HCT116 (cell line): ENCODE results near the gene USP24. TPM values are rescaled to one million over a fixed set of nuclear protein-coding genes. Genes with fewer than 3 reads are reported as not detected.
A peak's percentile ranks its signal among the peaks of the same experiment; 100 is the strongest.

Experiments
- ATAC-seq: fragments of 200-7000 bp; cut with Tn5 transposase; 2 replicates; pipeline ENCODE4 v1.9.1; 2020; ENCODE audit warnings: mild to moderate bottlenecking, moderate library complexity
- BruUV-seq: library from RNA; stranded (reverse); fragments of 400-500 nt; replicated peaks from 2 replicates; lab custom pipeline; 2021; lab: Mats Ljungman, UMichigan
- CTCF ChIA-PET: fragments of 300-600 bp; sonication (Branson Sonifier 250); formaldehyde crosslinking; loops from one replicate; lab custom pipeline; 2021; ENCODE audit warnings: antibody characterized with exemption; lab: Charles Lee
- POLR2A ChIA-PET: fragments of 300-600, 350-600 bp; sonication (Branson Sonifier 250); formaldehyde crosslinking; loops from one replicate; lab custom pipeline; 2021; ENCODE audit warnings: antibody characterized with exemption; lab: Charles Lee
- RAD21 ChIA-PET, 2 experiments: fragments of 300-600 bp; sonication (Branson Sonifier 250); formaldehyde crosslinking; loops; one replicate each; lab custom pipeline; 2023; ENCODE audit warnings: low total read pairs in 2 of 2; ENCODE audit not compliant: uncharacterized antibody in 2 of 2, unreplicated experiment in 2 of 2, low non-redundant PET in 1 of 2; lab: Charles Lee
- DNase-seq: peaks from one replicate; pipeline ENCODE4 v3.0.0-alpha.2; 2010; ENCODE audit warnings: low read depth, low spot score
- H2AFZ ChIP-seq: fragments of 200-600 bp; shearing (Covaris generic), sonication (generic); 2 replicates; pipeline ENCODE4 v1.6.1; 2017; ENCODE audit warnings: low read depth, mixed run types, mixed read lengths, antibody characterized with exemption, low read length; ENCODE audit not compliant: poor library complexity, severe bottlenecking
- H3K27ac ChIP-seq: 2 replicates; pipeline ENCODE4 v1.5.1; 2012; ENCODE audit warnings: low read depth, low read length
- H3K27me3 ChIP-seq: fragments of 200-600 bp; sonication (generic); 2 replicates; pipeline ENCODE4 v1.6.1; 2016; ENCODE audit warnings: mixed run types, low read length, mixed read lengths; ENCODE audit not compliant: insufficient read depth
- H3K36me3 ChIP-seq, 2 experiments: fragments of 200-500 bp in 1 of 2; fragments of 200-600 bp in 1 of 2; sonication (Bioruptor generic) in 1 of 2; sonication (generic) in 1 of 2; 2 replicates each; pipeline versions ENCODE4 v1.5.1 to v1.6.1; 2014 to 2016; ENCODE audit warnings: low read length in 2 of 2, inconsistent platforms in 1 of 2, mixed read lengths in 1 of 2, mixed run types in 1 of 2; ENCODE audit not compliant: insufficient read depth in 2 of 2, control insufficient read depth in 1 of 2
- H3K4me1 ChIP-seq, 2 experiments: fragments of 200-600 bp in 1 of 2; sonication (generic) in 1 of 2; 2 replicates each; pipeline versions ENCODE4 v1.5.1 to v1.6.1; 2012 to 2017; ENCODE audit warnings: low read length in 2 of 2, inconsistent platforms in 1 of 2, mild to moderate bottlenecking in 1 of 2, mixed read lengths in 1 of 2, mixed run types in 1 of 2, moderate library complexity in 1 of 2; ENCODE audit not compliant: insufficient read depth in 2 of 2, control insufficient read depth in 1 of 2
- H3K4me2 ChIP-seq: fragments of 200-600 bp; sonication (generic); 2 replicates; pipeline ENCODE4 v1.6.1; 2017; ENCODE audit warnings: mixed run types, low read length, mixed read lengths
- H3K4me3 ChIP-seq, 2 experiments: fragments of 200-600 bp in 1 of 2; sonication (generic) in 1 of 2; replicated peaks in 1 of 2; 2 replicates each; pipeline ENCODE4 v1.5.1; 2011 to 2016; ENCODE audit warnings: low read length in 2 of 2, control low read depth in 1 of 2, low read depth in 1 of 2, mild to moderate bottlenecking in 1 of 2, mixed read lengths in 1 of 2, mixed run types in 1 of 2
- H3K79me2 ChIP-seq: fragments of 200-600 bp; sonication (generic); 2 replicates; pipeline ENCODE4 v1.6.1; 2017; ENCODE audit warnings: mild to moderate bottlenecking, mixed run types, low read length, moderate library complexity, mixed read lengths; ENCODE audit not compliant: insufficient read depth
- H3K9ac ChIP-seq: fragments of 200-600 bp; sonication (generic); 2 replicates; pipeline ENCODE4 v1.6.1; 2016; ENCODE audit warnings: low read length, mixed read lengths
- H3K9me2 ChIP-seq: fragments of 200-600 bp; sonication (generic), shearing (Covaris generic); 2 replicates; pipeline ENCODE4 v1.6.1; 2017; ENCODE audit warnings: mixed run types, mild to moderate bottlenecking, moderate library complexity; ENCODE audit not compliant: insufficient read depth
- H3K9me3 ChIP-seq, 2 experiments: fragments of 200-500 bp in 1 of 2; fragments of 200-600 bp in 1 of 2; sonication (Bioruptor generic) in 1 of 2; sonication (generic) in 1 of 2; 2 replicates each; pipeline ENCODE4 v1.6.1; 2014 to 2017; ENCODE audit warnings: low read length in 2 of 2, mixed read lengths in 2 of 2, inconsistent platforms in 1 of 2, low read depth in 1 of 2, mild to moderate bottlenecking in 1 of 2, mixed run types in 1 of 2, moderate library complexity in 1 of 2; ENCODE audit not compliant: control insufficient read depth in 1 of 2, insufficient read depth in 1 of 2
- H4K20me1 ChIP-seq: fragments of 200-600 bp; sonication (generic), shearing (Covaris generic); 2 replicates; pipeline ENCODE4 v1.6.1; 2017; ENCODE audit warnings: mixed run types, mild to moderate bottlenecking, moderate library complexity; ENCODE audit not compliant: insufficient read depth
- ATF3 ChIP-seq: IDR thresholded peaks from 2 replicates; pipeline ENCODE4 v1.6.1; 2012
- CBX3 ChIP-seq: IDR thresholded peaks from 2 replicates; pipeline ENCODE4 v1.6.1; 2012; ENCODE audit warnings: low read depth
- CTCF ChIP-seq, 3 experiments: fragments of 200-600 bp in 1 of 3; sonication (generic) in 1 of 3; IDR thresholded peaks in 2 of 3; conservative IDR thresholded peaks in 1 of 3; 2 replicates each; pipeline ENCODE4 v1.5.1; 2012 to 2017; ENCODE audit warnings: low read depth in 2 of 3, low read length in 2 of 3, antibody characterized with exemption in 1 of 3, borderline replicate concordance in 1 of 3, control low read depth in 1 of 3, mild to moderate bottlenecking in 1 of 3, mixed read lengths in 1 of 3, mixed run types in 1 of 3, moderate library complexity in 1 of 3; ENCODE audit not compliant: insufficient read depth in 1 of 3
- ELF1 ChIP-seq: IDR thresholded peaks from 2 replicates; pipeline ENCODE4 v1.6.1; 2012; ENCODE audit warnings: low read depth, borderline replicate concordance
- EZH2 ChIP-seq: fragments of 200-600 bp; sonication (generic); IDR thresholded peaks from 2 replicates; pipeline ENCODE4 v1.6.1; 2017; ENCODE audit warnings: antibody characterized with exemption, mixed run types
- EZH2phosphoT487 ChIP-seq: fragments of 200-600 bp; IDR thresholded peaks from 2 replicates; pipeline ENCODE4 v1.6.1; 2018; ENCODE audit warnings: antibody characterized with exemption, borderline replicate concordance
- JUND ChIP-seq: IDR thresholded peaks from 2 replicates; pipeline ENCODE4 v1.6.1; 2012
- MAX ChIP-seq: IDR thresholded peaks from 2 replicates; pipeline ENCODE4 v1.6.1; 2012
- POLR2A ChIP-seq: IDR thresholded peaks from 2 replicates; pipeline ENCODE4 v1.7.0; 2011; ENCODE audit warnings: borderline replicate concordance; ENCODE audit not compliant: insufficient read depth, insufficient read length; ENCODE audit errors: extremely low read depth
- POLR2AphosphoS5 ChIP-seq: IDR thresholded peaks from 2 replicates; pipeline ENCODE4 v1.6.1; 2011; ENCODE audit warnings: mild to moderate bottlenecking, low read depth, low read length, moderate library complexity
- RAD21 ChIP-seq: IDR thresholded peaks from 2 replicates; pipeline ENCODE4 v1.6.1; 2012; ENCODE audit warnings: low read depth, mild to moderate bottlenecking
- SIN3A ChIP-seq: IDR thresholded peaks from 2 replicates; pipeline ENCODE4 v1.6.1; 2012; ENCODE audit warnings: low read depth
- SP1 ChIP-seq: IDR thresholded peaks from 2 replicates; pipeline ENCODE4 v1.6.1; 2012; ENCODE audit warnings: low read depth
- SRF ChIP-seq: IDR thresholded peaks from 2 replicates; pipeline ENCODE4 v1.6.1; 2012; ENCODE audit warnings: low read depth
- TCF7L2 ChIP-seq: IDR thresholded peaks from 2 replicates; pipeline ENCODE4 v1.7.0; 2011; ENCODE audit warnings: borderline replicate concordance, inconsistent platforms; ENCODE audit not compliant: insufficient read depth, insufficient read length; ENCODE audit errors: extremely low read depth
- YY1 ChIP-seq: IDR thresholded peaks from 2 replicates; pipeline ENCODE4 v1.6.1; 2011; ENCODE audit warnings: low read length, low read depth, moderate library complexity, mild to moderate bottlenecking; ENCODE audit not compliant: insufficient replicate concordance; ENCODE audit errors: extremely low read depth
- ZBTB33 ChIP-seq: IDR thresholded peaks from 2 replicates; pipeline ENCODE4 v1.6.1; 2011; ENCODE audit warnings: mild to moderate bottlenecking, low read length, moderate library complexity; ENCODE audit not compliant: insufficient replicate concordance; ENCODE audit errors: extremely low read depth
- ZNF274 ChIP-seq: fragments of 200-500 bp; sonication (Bioruptor generic); IDR thresholded peaks from 2 replicates; pipeline ENCODE4 v1.6.1; 2014; ENCODE audit warnings: mild to moderate bottlenecking, low read depth, low read length, inconsistent platforms
- intact Hi-C: fragments of 100-400 bp; cut with micrococcal nuclease; formaldehyde crosslinking; loops from 2 replicates; pipeline ENCODE4 v1.10.0; 2022
- total RNA-seq: library from RNA; stranded (reverse); gene quantifications from one replicate; pipeline ENCODE4 v1.2.1, GENCODE V29; 2021; ENCODE audit not compliant: unreplicated experiment

USP24 gene
- total RNA-seq, 1 experiment from 2014 or later: 34.2 TPM

- TF ChIP-seq ZBTB33 (no peak), ELF1 (no peak), SIN3A (peak; percentile 69; the same call in 1 of the 2 replicates)
These were observed 175.7 kb downstream of the USP24 start, which contains the start of gene PCSK9 (continued) for GRCh38 chr1:55039342-55040082.

GRCh38 chr1:55038974-55039341 is 176.2 kb downstream of the USP24 start:
- H3K4me2 ChIP-seq: peak overlapping the region; percentile 97
- peaks cover 14 to 46% of the 10 kb centered on the region in 2 experiments; a peak in 3 of 4 replicates for H3K4me1 ChIP-seq
- no peaks in the 10 kb centered on the region for H3K36me3 ChIP-seq
- CTCF ChIA-PET: interaction anchor here (2.4 kb wide), 1 partner anchor 17 kb away, joined by 9 read pairs; no protein-coding TSS in a partner anchor
- intact Hi-C loops: no loop called here
- BruUV-seq: no TSS peak
- peak overlapping the region; percentile 71 for H3K27ac ChIP-seq
- DNase-seq (no peak), ATAC-seq (no peak)
- RAD21 ChIA-PET: no interaction called here
- no peaks in the 10 kb centered on the region for H3K9me2 ChIP-seq
- peak overlapping the region; percentile 72 for H3K9ac ChIP-seq
- no peaks in the 10 kb centered on the region for H3K27me3 ChIP-seq
- no peaks in the 10 kb centered on the region for H3K9me3 ChIP-seq
- POLR2A ChIA-PET: no interaction called here
- H2AFZ ChIP-seq: peak overlapping the region; percentile 60
- H4K20me1 ChIP-seq: no peaks in the 10 kb centered on the region
- peaks cover 6% of the 10 kb centered on the region; the same call in 1 of the 2 replicates for H3K79me2 ChIP-seq
- H3K4me3 ChIP-seq: peak overlapping the region; percentile 73 to 80
- TF ChIP-seq YY1 (no peak), SIN3A (no peak), CBX3 (no peak), EZH2phosphoT487 (no peak), TCF7L2 (no peak), ATF3 (no peak), ELF1 (no peak), POLR2AphosphoS5 (no peak), RAD21 (no peak), ZNF274 (no peak), SRF (no peak), MAX (no peak), POLR2A (no peak), ZBTB33 (no peak), JUND (no peak), CTCF (IDR thresholded peaks at IDR 0.05 in 2 of 3, conservative IDR thresholded peaks at IDR 0.05 in 1 of 3; ENCODE audit: borderline replicate concordance in 1 of 3, insufficient read depth in 1 of 3, low read depth in 2 of 3, low read length in 2 of 3) (no peak), SP1 (no peak), EZH2 (no peak)
